Activated naive CD8-positive, alpha-beta T cell (primary cell): Measurements from ENCODE around the gene SCN4B.

Experiments used
- H3K27ac Mint-ChIP-seq: one replicate; pipeline ENCODE4 v1.8.0; 2021; ENCODE audit warnings: mixed read lengths
- H3K27me3 Mint-ChIP-seq: one replicate; pipeline ENCODE4 v1.8.0; 2021; ENCODE audit warnings: mixed read lengths
- H3K36me3 Mint-ChIP-seq: one replicate; pipeline ENCODE4 v1.8.0; 2021; ENCODE audit warnings: mixed read lengths
- H3K4me1 Mint-ChIP-seq: one replicate; pipeline ENCODE4 v1.8.0; 2021; ENCODE audit warnings: low read depth, mixed read lengths
- H3K4me3 Mint-ChIP-seq: one replicate; pipeline ENCODE4 v1.8.0; 2021; ENCODE audit warnings: mild to moderate bottlenecking, mixed read lengths
- H3K9me3 Mint-ChIP-seq: one replicate; pipeline ENCODE4 v1.8.0; 2021; ENCODE audit warnings: low read depth, mixed read lengths

The SCN4B gene

DNA sequence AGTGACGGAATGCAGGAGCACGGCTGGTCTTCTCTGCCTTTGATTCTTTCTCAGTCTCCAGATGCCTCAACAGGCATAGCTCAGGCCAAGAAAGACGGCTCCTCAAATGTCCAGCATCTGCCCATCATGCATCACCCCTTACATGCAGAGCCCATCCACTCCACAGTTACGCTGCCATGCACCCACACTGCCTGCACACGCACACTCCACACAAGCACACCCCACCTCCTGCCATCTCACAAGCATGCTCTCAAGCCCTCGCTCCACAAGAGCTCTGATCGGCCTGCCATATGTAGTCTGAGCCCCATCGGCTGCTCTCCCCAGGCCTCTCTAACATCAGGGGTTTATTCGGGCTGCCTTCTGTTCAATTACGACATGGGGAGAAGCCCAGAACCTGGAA, 18.8 kb downstream of the SCN4B start:
- H3K27ac Mint-ChIP-seq, result no peak overlapping the region
- H3K9me3 Mint-ChIP-seq, result no peaks in the 10 kb centered on the region
- H3K27me3 Mint-ChIP-seq, result peaks cover under 1% of the 10 kb centered on the region

DNA sequence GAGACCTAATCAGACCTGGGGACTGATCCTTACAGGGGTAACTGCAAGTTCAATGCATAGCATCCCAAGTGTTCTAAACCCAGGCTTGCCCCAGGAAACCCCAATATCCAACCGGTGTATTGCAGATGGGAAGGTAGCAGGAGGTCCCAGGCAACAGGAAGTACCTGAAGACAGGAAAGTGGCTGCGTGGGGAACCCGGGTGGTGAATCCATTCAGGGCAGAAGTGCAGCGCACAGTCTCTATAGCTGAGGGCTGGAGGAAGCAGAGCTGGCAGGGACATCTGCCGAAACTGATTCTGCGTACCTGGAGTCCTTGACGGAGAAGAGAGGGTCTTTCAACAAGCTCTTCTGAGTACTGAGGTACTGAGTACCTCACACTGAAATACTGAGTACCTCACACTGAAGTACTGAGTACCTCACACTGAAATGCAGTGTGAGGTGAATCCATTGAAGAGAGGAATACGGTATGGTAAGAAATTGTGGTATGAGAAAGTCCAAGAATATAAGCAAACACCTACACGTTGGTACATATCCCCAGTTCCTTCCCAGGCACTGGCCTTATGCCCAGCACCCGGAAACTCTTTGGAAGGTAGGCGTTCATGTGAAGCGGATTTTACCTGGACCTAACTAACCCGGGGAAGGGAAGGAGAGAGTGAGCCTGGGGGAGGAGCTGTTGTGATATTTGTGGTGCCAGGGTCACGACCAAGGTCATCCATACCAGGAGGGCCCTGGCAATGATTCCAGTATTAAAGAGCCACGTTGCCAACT, 20.1 kb downstream of the SCN4B start:
- no peaks in the 10 kb centered on the region for H3K36me3 Mint-ChIP-seq
- H3K9me3 Mint-ChIP-seq, result no peaks in the 10 kb centered on the region
- H3K27ac Mint-ChIP-seq, result no peak overlapping the region
- no peak overlapping the region for H3K4me3 Mint-ChIP-seq
- no peaks in the 10 kb centered on the region for H3K4me1 Mint-ChIP-seq
- no peaks in the 10 kb centered on the region for H3K27me3 Mint-ChIP-seq

More for the DNA sequence above, 18.8 kb downstream of the SCN4B start:
- Mint-ChIP-seq H3K4me1 (no peaks in the 10 kb centered on the region), H3K4me3 (no peak overlapping the region), H3K36me3 (no peaks in the 10 kb centered on the region)

DNA sequence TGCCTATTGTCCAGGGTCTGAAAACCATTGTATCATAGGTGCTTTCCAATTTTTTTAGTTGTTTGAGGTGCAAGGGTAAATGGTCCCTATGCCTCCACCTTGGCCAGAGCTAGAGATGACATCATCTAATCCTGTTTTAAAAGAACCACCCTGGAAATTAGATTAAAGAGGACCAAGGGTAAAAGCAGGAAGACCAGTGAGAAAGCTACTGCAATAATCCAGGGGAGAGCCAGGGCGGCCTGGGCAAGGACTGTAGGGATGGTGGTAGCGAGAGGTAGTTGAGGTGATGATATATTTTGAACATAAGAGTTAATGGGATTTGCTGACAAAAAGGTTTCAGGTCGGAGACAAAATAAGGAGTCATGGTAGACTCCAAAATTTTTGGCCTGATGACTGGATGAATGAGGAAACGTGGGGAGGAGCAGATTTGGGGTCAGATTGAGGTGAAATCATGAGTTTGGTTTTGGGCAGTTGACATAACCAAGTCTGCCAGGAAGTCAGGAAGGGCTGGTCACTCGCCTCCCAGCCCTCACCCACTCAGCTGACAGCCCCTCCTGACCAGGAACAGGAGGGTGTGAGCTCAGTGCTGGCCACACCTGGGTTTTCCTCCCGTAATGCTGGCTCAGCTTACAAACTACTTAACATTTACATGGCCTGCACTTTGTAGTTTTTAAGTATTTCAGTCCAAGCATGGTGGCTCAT, 23.0 kb downstream of the SCN4B start:
- Mint-ChIP-seq H3K27ac (no peak overlapping the region), H3K27me3 (no peaks in the 10 kb centered on the region), H3K9me3 (no peaks in the 10 kb centered on the region)

DNA sequence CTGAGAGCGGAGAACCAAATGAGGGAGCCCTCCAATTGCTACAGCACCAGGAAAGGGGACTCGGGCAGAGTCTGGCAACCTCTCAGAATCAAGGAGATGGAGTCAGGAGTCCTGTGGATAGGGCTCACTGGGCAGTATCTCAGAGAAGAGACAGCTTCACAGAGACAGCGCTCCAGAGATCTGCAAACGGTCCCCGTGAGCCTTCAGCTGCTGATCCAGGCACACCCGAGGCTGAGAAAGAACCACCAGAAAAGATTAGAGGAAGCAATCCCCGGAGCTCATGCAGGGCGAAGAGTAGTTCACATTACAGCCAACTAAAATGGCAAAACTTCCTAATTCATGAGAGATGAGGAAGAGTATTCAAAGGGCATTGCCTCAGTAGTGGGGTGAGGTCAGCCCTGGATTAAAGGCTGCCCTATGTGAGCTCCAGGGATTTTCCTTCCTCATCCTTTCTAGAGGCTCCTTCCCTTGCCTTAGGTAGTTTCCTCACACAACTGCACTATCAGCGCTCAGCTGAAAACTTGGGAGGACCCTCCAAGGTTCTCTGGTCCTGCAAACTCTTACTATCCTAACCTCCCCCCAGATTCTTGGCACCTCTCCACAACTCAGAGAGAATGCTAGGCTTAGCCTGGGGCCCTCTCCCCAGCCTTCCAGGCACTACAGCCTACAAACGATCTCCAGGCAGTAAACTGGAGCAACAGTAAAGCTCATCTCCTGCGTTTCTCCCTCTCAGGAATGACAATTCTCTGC, 23.7 kb downstream of the SCN4B start:
- H3K9me3 Mint-ChIP-seq, result no peaks in the 10 kb centered on the region
- H3K4me3 Mint-ChIP-seq, result no peak overlapping the region
- H3K27me3 Mint-ChIP-seq, result no peaks in the 10 kb centered on the region
- no peaks in the 10 kb centered on the region for H3K36me3 Mint-ChIP-seq
- no peak overlapping the region for H3K27ac Mint-ChIP-seq
- H3K4me1 Mint-ChIP-seq, result no peaks in the 10 kb centered on the region

More for the DNA sequence above, 23.0 kb downstream of the SCN4B start:
- no peak overlapping the region for H3K4me3 Mint-ChIP-seq
- H3K36me3 Mint-ChIP-seq, result no peaks in the 10 kb centered on the region
- H3K4me1 Mint-ChIP-seq, result no peaks in the 10 kb centered on the region

DNA sequence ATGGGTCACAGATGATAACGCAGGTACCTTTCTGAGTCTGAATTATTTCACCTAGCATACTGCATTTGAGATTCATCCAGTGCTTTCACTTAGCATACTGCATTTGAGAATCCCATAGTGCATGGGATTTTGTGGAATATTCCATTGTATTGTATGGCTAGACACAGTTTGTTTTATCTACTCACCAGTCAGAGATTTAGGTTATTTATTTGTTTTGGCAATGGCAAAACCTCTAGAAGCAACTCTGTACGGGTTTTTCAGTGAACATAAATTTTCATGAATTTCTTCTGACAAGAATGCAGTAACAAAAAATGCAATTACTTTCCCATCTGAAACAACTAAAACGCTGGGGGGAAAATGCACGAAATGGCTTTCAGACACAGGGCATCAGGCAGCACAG, 24.3 kb downstream of the SCN4B start:
- Mint-ChIP-seq H3K27ac (no peak overlapping the region), H3K9me3 (no peaks in the 10 kb centered on the region), H3K4me3 (no peak overlapping the region), H3K4me1 (no peaks in the 10 kb centered on the region), H3K36me3 (no peaks in the 10 kb centered on the region), H3K27me3 (no peaks in the 10 kb centered on the region)

DNA sequence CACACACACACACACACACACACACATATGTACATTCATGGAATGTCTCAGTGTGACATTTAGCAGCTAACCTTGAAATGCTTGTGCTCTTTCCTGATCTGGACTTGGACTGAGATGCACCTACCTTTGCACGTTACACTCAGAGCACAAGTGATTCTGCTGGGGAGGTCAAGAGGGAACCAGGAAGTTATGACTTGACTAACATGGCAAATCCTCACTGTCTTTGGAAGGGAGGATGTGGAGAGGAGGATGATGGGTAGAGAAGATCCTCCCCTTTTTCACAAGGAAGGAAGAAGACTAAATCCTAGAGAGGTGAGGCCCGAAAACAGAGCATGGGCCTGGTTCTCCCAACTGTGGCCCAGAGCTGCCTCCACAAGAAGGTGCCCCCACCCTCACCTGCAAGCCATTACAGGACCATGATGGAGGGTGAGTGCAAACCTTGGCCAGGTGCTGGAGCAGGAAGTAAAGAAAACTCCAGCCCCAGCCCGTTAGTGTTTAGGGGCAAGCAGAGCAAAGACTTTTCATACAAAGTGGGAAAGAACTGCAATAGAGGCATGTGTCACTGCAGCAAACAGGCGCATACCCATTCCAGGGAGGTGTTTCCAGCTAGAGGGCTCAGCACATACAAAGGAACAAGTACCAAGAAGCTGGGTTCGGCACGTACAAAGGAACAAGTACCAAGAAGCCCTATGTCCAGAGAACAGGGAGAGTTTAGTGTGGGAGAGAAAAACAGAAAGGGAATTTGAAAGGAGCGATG, 26.4 kb downstream of the SCN4B start:
- Mint-ChIP-seq H3K36me3 (no peaks in the 10 kb centered on the region), H3K4me1 (no peaks in the 10 kb centered on the region), H3K27me3 (no peaks in the 10 kb centered on the region), H3K9me3 (no peaks in the 10 kb centered on the region), H3K27ac (no peak overlapping the region), H3K4me3 (no peak overlapping the region)

DNA sequence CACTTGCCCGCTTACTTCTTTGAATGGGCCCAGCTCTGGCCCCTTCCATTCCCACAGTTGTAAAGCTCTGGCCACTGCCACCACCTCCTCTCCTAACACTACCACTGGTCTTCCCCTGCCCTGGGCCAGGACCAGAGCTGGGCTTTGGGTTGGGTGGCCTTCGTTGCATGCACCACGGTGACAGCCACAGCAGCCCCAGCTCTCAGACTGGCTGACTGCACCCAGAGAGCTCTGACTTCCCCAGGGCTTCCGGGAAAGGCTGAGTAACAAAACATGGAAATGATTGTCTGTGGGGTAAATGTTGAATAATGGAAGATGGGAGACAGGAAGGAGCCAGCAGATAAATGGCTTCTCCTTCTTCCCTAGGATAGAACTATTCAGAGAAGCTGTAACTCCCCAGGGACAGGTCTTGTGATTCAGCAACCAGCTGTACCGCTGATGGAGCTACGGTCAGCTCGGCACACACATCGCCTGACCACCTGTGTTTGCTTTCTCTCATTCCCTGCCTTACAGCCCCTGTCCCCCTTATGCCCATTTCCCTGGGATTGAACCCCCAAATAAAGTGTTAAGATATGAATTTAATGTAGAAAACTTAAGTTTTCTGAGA, 27.6 kb downstream of the SCN4B start:
- peaks cover 3% of the 10 kb centered on the region for H3K27me3 Mint-ChIP-seq
- H3K36me3 Mint-ChIP-seq, result peaks cover 2% of the 10 kb centered on the region
- no peak overlapping the region for H3K4me3 Mint-ChIP-seq
- peaks cover 6% of the 10 kb centered on the region for H3K9me3 Mint-ChIP-seq
- H3K27ac Mint-ChIP-seq, result no peak overlapping the region
- H3K4me1 Mint-ChIP-seq, result no peaks in the 10 kb centered on the region

DNA sequence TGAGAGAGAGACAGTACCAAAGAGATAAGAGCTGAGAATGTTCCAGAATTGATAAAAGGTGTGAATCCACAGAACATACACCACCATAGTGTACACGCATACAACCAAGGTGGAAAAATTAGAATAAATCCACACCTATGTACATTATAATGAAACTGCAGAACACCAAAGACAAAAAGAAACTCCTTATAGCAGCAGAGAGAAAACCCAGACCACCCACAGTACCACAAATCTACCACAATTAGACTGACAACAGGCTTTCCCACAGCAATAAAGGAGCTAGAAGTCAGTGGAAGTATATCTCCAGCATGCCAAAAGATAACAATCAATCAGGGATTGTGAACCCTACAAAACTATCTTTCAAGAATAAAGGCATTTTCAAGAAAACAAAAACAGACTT, 31.8 kb downstream of the SCN4B start:
- Mint-ChIP-seq H3K27me3 (peaks cover 3% of the 10 kb centered on the region), H3K4me3 (no peak overlapping the region), H3K27ac (no peak overlapping the region), H3K4me1 (peaks cover 17% of the 10 kb centered on the region), H3K9me3 (peaks cover 6% of the 10 kb centered on the region), H3K36me3 (peaks cover 2% of the 10 kb centered on the region)

DNA sequence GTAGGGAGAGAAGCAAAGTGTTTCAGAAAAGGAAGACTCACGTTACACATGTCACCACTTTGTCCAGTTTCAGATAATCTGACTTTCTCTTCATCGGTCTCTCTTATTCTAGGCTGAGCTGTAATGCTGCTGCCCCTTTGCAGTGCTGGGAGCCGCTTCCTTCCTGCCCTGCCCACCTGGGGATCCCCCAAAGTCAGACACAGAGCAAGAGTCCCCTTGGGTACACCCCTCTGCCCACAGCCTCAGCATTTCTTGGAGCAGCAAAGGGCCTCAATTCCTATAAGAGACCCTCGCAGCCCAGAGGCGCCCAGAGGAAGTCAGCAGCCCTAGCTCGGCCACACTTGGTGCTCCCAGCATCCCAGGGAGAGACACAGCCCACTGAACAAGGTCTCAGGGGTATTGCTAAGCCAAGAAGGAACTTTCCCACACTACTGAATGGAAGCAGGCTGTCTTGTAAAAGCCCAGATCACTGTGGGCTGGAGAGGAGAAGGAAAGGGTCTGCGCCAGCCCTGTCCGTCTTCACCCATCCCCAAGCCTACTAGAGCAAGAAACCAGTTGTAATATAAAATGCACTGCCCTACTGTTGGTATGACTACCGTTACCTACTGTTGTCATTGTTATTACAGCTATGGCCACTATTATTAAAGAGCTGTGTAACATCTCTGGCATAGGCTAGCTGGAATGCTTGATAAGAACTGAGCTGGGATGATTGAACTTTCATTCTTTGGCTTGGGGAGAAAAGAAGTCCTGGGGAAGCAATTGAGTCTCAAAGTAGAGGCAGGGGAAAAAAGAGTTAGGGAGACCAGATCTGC, 34.6 kb downstream of the SCN4B start:
- Mint-ChIP-seq H3K4me1 (peaks cover 17% of the 10 kb centered on the region), H3K9me3 (peaks cover 6% of the 10 kb centered on the region), H3K36me3 (peaks cover 2% of the 10 kb centered on the region), H3K4me3 (peak overlapping the region; percentile 14), H3K27me3 (peaks cover 5% of the 10 kb centered on the region), H3K27ac (no peak overlapping the region)

DNA sequence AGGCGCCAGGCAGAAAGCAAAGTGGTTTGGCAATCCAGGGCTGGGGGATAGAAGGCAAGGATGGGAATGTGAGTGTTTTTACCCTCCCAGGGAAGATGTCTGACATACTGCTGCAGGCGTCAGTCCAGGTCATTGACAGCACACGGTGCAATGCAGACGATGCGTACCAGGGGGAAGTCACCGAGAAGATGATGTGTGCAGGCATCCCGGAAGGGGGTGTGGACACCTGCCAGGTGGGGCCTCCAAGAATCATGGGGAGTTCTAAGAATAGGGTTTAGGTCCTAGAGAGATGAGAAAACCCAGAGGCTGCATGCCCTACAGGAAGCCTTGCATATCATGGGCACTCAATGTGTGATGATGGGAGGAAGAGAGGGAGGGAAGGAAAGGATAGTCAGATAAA, 37.6 kb downstream of the SCN4B start:
- no peak overlapping the region for H3K4me3 Mint-ChIP-seq
- H3K9me3 Mint-ChIP-seq, result no peaks in the 10 kb centered on the region
- peaks cover 1% of the 10 kb centered on the region for H3K27me3 Mint-ChIP-seq
- H3K27ac Mint-ChIP-seq, result no peak overlapping the region
- no peaks in the 10 kb centered on the region for H3K36me3 Mint-ChIP-seq
- H3K4me1 Mint-ChIP-seq, result peaks cover 17% of the 10 kb centered on the region

DNA sequence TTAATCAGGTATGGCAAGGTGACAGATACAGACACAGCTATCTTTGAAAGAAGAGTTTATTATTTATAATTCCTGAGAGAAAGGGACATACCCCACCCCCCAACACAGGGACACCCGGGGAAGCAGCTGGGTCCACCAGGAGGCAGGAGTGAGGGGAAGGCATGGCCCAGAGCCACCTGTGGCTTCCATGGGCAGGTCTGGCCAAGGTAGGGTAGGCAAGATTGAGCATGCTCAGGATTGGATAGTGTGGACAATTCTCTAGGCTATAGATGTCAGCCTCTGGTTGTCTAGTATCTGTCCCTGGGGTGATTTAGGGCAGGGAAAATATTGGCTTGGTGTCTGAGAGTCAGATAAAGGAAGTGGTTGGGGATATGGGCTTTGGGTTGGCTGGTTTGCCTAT, 38.4 kb downstream of the SCN4B start:
- Mint-ChIP-seq H3K9me3 (no peaks in the 10 kb centered on the region), H3K4me3 (no peak overlapping the region), H3K27me3 (peaks cover 1% of the 10 kb centered on the region), H3K27ac (no peak overlapping the region), H3K4me1 (peaks cover 17% of the 10 kb centered on the region), H3K36me3 (no peaks in the 10 kb centered on the region)

DNA sequence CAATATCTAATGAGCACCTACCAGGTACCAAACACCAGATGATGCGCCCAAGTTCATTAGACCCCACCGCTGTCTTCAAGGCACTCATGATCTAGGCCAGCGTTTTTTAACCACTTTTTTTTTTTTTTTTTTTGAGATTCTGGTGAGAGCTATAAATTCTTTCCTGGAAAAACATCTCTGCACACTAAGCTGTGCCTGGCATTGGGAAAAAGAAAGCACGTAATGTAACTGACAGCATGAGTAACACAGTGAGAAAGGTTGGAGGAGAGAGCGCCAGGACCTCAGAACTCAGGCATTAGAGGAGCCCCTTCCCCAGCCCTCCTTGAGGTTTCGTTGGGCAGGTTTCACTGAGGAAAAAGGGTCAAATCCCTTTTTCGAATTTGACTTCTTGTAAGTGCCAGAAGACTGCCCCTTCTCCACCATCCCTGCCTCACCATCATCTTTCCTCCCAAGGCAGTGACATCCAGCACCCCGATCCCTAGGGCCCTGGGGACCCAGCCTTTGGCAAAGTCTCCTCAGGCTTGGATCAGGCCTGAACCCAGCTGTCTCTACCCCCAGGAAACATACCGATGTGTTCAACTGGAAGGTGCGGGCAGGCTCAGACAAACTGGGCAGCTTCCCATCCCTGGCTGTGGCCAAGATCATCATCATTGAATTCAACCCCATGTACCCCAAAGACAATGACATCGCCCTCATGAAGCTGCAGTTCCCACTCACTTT, 39.8 kb downstream of the SCN4B start:
- H3K9me3 Mint-ChIP-seq, result no peaks in the 10 kb centered on the region

DNA sequence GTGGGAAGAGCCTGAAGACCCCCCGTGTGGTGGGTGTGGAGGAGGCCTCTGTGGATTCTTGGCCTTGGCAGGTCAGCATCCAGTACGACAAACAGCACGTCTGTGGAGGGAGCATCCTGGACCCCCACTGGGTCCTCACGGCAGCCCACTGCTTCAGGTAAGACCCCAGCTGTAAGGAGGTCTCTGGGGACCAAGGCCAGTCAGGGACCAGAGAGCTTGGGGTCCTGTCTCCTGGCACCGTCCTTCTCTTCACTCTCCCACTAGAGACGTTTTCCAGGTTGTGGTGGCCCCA, 40.9 kb downstream of the SCN4B start:
- no peaks in the 10 kb centered on the region for H3K9me3 Mint-ChIP-seq

More for the DNA sequence above, 39.8 kb downstream of the SCN4B start:
- peaks cover 1% of the 10 kb centered on the region for H3K27me3 Mint-ChIP-seq
- no peak overlapping the region for H3K27ac Mint-ChIP-seq
- H3K4me3 Mint-ChIP-seq, result no peak overlapping the region
- H3K36me3 Mint-ChIP-seq, result no peaks in the 10 kb centered on the region
- H3K4me1 Mint-ChIP-seq, result peaks cover 10% of the 10 kb centered on the region

More for the DNA sequence above, 40.9 kb downstream of the SCN4B start:
- Mint-ChIP-seq H3K4me1 (no peaks in the 10 kb centered on the region), H3K27me3 (peaks cover 1% of the 10 kb centered on the region), H3K36me3 (no peaks in the 10 kb centered on the region), H3K27ac (no peak overlapping the region), H3K4me3 (no peak overlapping the region)
